CD4-positive, alpha-beta T cell treated with Interleukin-6 for 4 hours (primary cell): ENCODE results near the gene PTPN5.

ENCODE experiments used
- DNase-seq: peaks from one replicate; pipeline ENCODE4 v3.0.0-alpha.2; 2020; ENCODE audit warnings: mixed read lengths

Gene PTPN5

GRCh38 chr11:18772211-18772610, 19.4 kb downstream of the PTPN5 start:
- no peak for DNase-seq

- no peak for DNase-seq
These were observed 20.1 kb downstream of the PTPN5 start for GRCh38 chr11:18771266-18772035.

- no peak for DNase-seq
These were observed 21.0 kb downstream of the PTPN5 start for GRCh38 chr11:18770479-18771125.

GRCh38 chr11:18769802-18770456, 21.7 kb downstream of the PTPN5 start:
- DNase-seq: no peak

- no peak for DNase-seq
These were observed 22.6 kb downstream of the PTPN5 start for GRCh38 chr11:18768978-18769377.

- DNase-seq: no peak
These were observed 23.1 kb downstream of the PTPN5 start for GRCh38 chr11:18768472-18768901.

- DNase-seq: no peak
These were observed 25.6 kb downstream of the PTPN5 start for GRCh38 chr11:18766015-18766414.

GRCh38 chr11:18765554-18765953, 26.0 kb downstream of the PTPN5 start:
- no peak for DNase-seq

- DNase-seq: no peak
These were observed 29.9 kb downstream of the PTPN5 start for GRCh38 chr11:18761741-18762140.

- DNase-seq: no peak
These were observed 30.5 kb downstream of the PTPN5 start for GRCh38 chr11:18761144-18761543.

GRCh38 chr11:18757811-18758210, 33.8 kb downstream of the PTPN5 start:
- DNase-seq: no peak

GRCh38 chr11:18756889-18757288, 34.7 kb downstream of the PTPN5 start:
- no peak for DNase-seq

GRCh38 chr11:18754308-18754707, 37.3 kb downstream of the PTPN5 start:
- DNase-seq: no peak

GRCh38 chr11:18752502-18752901, 39.1 kb downstream of the PTPN5 start:
- no peak for DNase-seq

- no peak for DNase-seq
These were observed 40.7 kb downstream of the PTPN5 start for GRCh38 chr11:18750944-18751343.

GRCh38 chr11:18749681-18750319, 41.8 kb downstream of the PTPN5 start:
- no peak for DNase-seq

GRCh38 chr11:18748766-18749365, 42.7 kb downstream of the PTPN5 start:
- no peak for DNase-seq

GRCh38 chr11:18745251-18745650, 46.3 kb downstream of the PTPN5 start:
- no peak for DNase-seq

GRCh38 chr11:18743900-18744514, 47.6 kb downstream of the PTPN5 start:
- DNase-seq: no peak

- DNase-seq: no peak
These were observed 48.2 kb downstream of the PTPN5 start for GRCh38 chr11:18743365-18743764.

- no peak for DNase-seq
These were observed 49.8 kb downstream of the PTPN5 start for GRCh38 chr11:18741783-18742182.

- no peak for DNase-seq
These were observed 51.9 kb downstream of the PTPN5 start for GRCh38 chr11:18739685-18740084.

- no peak for DNase-seq
These were observed 54.0 kb downstream of the PTPN5 start for GRCh38 chr11:18737642-18738041.
